A673 (cell line): ENCODE results near the gene TRPM3. TPM values are rescaled to one million over a fixed set of nuclear protein-coding genes. Genes with fewer than 3 reads are reported as not detected.

Experiments used
- BruUV-seq: library from RNA; stranded (reverse); fragments of 400-500 nt; replicated peaks from 2 replicates; lab custom pipeline; 2021; lab: Mats Ljungman, UMichigan
- CTCF ChIA-PET: fragments of 300-600 bp; sonication (Branson Sonifier 250); formaldehyde crosslinking; loops from one replicate; lab custom pipeline; 2022; ENCODE audit warnings: antibody characterized with exemption; lab: Charles Lee
- POLR2A ChIA-PET: fragments of 300-600 bp; sonication (Branson Sonifier 250); formaldehyde crosslinking; loops from one replicate; lab custom pipeline; 2022; ENCODE audit warnings: antibody characterized with exemption; ENCODE audit not compliant: low non-redundant PET; lab: Charles Lee
- DNase-seq: peaks from one replicate; pipeline ENCODE4 v3.0.0-alpha.2; 2015; ENCODE audit warnings: low spot score
- H3K27ac ChIP-seq: fragments of 200-600 bp; sonication (generic); 2 replicates; pipeline ENCODE4 v1.5.1; 2016; ENCODE audit warnings: mixed run types, low read depth, mild to moderate bottlenecking, mixed read lengths, antibody characterized with exemption, low read length; ENCODE audit not compliant: poor library complexity, severe bottlenecking
- H3K27me3 ChIP-seq: fragments of 200-600 bp; sonication (generic); replicated peaks from 2 replicates; pipeline ENCODE4 v1.6.1; 2017; ENCODE audit warnings: mixed run types, low read depth, mild to moderate bottlenecking, mixed read lengths, antibody characterized with exemption, low read length; ENCODE audit not compliant: insufficient read depth, poor library complexity
- H3K36me3 ChIP-seq: fragments of 200-600 bp; sonication (generic); 2 replicates; pipeline ENCODE4 v1.6.1; 2016; ENCODE audit warnings: mixed run types, mild to moderate bottlenecking, mixed read lengths, antibody characterized with exemption, low read length; ENCODE audit not compliant: insufficient read depth, poor library complexity, severe bottlenecking
- H3K4me1 ChIP-seq: fragments of 200-600 bp; sonication (generic); 2 replicates; pipeline ENCODE4 v1.6.1; 2017; ENCODE audit warnings: mixed run types, mild to moderate bottlenecking, mixed read lengths, antibody characterized with exemption, low read length; ENCODE audit not compliant: insufficient read depth, poor library complexity, severe bottlenecking
- H3K4me3 ChIP-seq: fragments of 200-600 bp; sonication (generic); 2 replicates; pipeline ENCODE4 v1.5.1; 2016; ENCODE audit warnings: low read depth, mixed run types, mild to moderate bottlenecking, mixed read lengths, low read length; ENCODE audit not compliant: poor library complexity, severe bottlenecking
- H3K9me3 ChIP-seq: fragments of 200-600 bp; sonication (generic); 2 replicates; pipeline ENCODE4 v1.6.1; 2016; ENCODE audit warnings: mixed run types, low read depth, mild to moderate bottlenecking, mixed read lengths, antibody characterized with exemption, low read length; ENCODE audit not compliant: poor library complexity, severe bottlenecking
- EZH2 ChIP-seq: fragments of 200-600 bp; sonication (generic); IDR thresholded peaks from 2 replicates; pipeline ENCODE4 v1.6.1; 2017; ENCODE audit warnings: borderline replicate concordance, low read depth, mild to moderate bottlenecking, mixed read lengths, antibody characterized with exemption, low read length; ENCODE audit not compliant: poor library complexity, severe bottlenecking
- intact Hi-C: fragments of 100-400 bp; cut with micrococcal nuclease; formaldehyde crosslinking; loops from one replicate; pipeline ENCODE4 v1.10.0; 2022; ENCODE audit not compliant: unreplicated experiment
- total RNA-seq: library from RNA; stranded (reverse); gene quantifications from 2 replicates; pipeline ENCODE4 v1.2.3, GENCODE V29; 2021
- TF ChIP-seq, protein P1 (sequence below): fragments of 300-800, 200-600 bp; sonication (generic); conservative IDR thresholded peaks from 2 replicates; pipeline ENCODE4 v1.5.1; 2017; ENCODE audit warnings: low read depth, mild to moderate bottlenecking, antibody characterized with exemption, low read length, moderate library complexity, mixed read lengths

Gene TRPM3
- total RNA-seq, 1 experiment from 2014 or later: not detected

GRCh38 chr9:70760228-70760627, 361.2 kb downstream of the TRPM3 start:
- intact Hi-C loops: no loop called here
- no peaks in the 10 kb centered on the region for H3K36me3 ChIP-seq
- CTCF ChIA-PET: no interaction called here
- POLR2A ChIA-PET: no interaction called here
- H3K27ac ChIP-seq: no peak overlapping the region
- no peaks in the 10 kb centered on the region for H3K27me3 ChIP-seq
- H3K4me1 ChIP-seq: no peaks in the 10 kb centered on the region
- H3K9me3 ChIP-seq: no peaks in the 10 kb centered on the region
- TF ChIP-seq, protein P1, sequence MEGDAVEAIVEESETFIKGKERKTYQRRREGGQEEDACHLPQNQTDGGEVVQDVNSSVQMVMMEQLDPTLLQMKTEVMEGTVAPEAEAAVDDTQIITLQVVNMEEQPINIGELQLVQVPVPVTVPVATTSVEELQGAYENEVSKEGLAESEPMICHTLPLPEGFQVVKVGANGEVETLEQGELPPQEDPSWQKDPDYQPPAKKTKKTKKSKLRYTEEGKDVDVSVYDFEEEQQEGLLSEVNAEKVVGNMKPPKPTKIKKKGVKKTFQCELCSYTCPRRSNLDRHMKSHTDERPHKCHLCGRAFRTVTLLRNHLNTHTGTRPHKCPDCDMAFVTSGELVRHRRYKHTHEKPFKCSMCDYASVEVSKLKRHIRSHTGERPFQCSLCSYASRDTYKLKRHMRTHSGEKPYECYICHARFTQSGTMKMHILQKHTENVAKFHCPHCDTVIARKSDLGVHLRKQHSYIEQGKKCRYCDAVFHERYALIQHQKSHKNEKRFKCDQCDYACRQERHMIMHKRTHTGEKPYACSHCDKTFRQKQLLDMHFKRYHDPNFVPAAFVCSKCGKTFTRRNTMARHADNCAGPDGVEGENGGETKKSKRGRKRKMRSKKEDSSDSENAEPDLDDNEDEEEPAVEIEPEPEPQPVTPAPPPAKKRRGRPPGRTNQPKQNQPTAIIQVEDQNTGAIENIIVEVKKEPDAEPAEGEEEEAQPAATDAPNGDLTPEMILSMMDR: no peak
- no peak for TF ChIP-seq EZH2
- no TSS peak for BruUV-seq
- no peak for DNase-seq
- no peak overlapping the region for H3K4me3 ChIP-seq

DNA sequence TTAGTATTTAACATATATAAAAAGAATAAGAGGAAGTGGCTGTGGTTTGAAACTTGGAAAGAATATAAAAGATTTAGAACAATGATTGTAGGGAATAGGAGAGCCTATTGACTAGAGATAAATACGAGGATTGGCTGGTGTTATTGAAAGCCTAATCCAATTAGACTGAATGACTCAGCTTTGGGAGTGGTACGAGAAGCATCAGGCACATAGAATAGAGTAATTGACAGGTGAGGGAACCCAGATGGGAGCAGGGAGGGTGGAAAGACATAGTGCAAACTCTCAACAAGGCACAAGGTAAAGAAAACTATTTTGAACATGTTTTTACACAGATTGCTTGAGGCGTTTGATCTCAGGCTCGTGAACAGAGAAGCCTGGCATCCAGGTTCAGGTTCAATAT, 368.1 kb downstream of the TRPM3 start:
- no TSS peak for BruUV-seq
- POLR2A ChIA-PET: no interaction called here
- intact Hi-C loops: no loop called here

GRCh38 chr9:70749066-70749465, 372.4 kb downstream of the TRPM3 start:
- DNase-seq: no peak
- Histone ChIP-seq H3K36me3 (no peaks in the 10 kb centered on the region), H3K4me1 (peaks cover 18% of the 10 kb centered on the region), H3K9me3 (no peaks in the 10 kb centered on the region), H3K4me3 (no peak overlapping the region), H3K27ac (no peak overlapping the region), H3K27me3 (no peaks in the 10 kb centered on the region)
- POLR2A ChIA-PET: no interaction called here
- intact Hi-C loops: no loop called here
- no TSS peak for BruUV-seq
- no peak for TF ChIP-seq EZH2
- TF ChIP-seq, protein P1: no peak
- CTCF ChIA-PET: no interaction called here

More for the DNA sequence above, 368.1 kb downstream of the TRPM3 start:
- CTCF ChIA-PET: no interaction called here
- no peaks in the 10 kb centered on the region for H3K9me3 ChIP-seq
- H3K36me3 ChIP-seq: no peaks in the 10 kb centered on the region
- H3K27ac ChIP-seq: no peak overlapping the region
- no peaks in the 10 kb centered on the region for H3K27me3 ChIP-seq
- H3K4me3 ChIP-seq: no peak overlapping the region
- H3K4me1 ChIP-seq: no peaks in the 10 kb centered on the region
- TF ChIP-seq, protein P1: no peak
- TF ChIP-seq EZH2: no peak
- DNase-seq: peak; percentile 64
